SK-N-SH (cell line): ENCODE measurements around the gene PLIN3.

Source experiments
- CTCF ChIP-seq: fragments of 200-600 bp; sonication (generic); IDR thresholded peaks from 2 replicates; pipeline ENCODE4 v1.6.1; 2017; ENCODE audit warnings: antibody characterized with exemption, mild to moderate bottlenecking, moderate library complexity
- EZH2phosphoT487 ChIP-seq: fragments of 200-600 bp; sonication (generic); IDR thresholded peaks from 2 replicates; pipeline ENCODE4 v1.6.1; 2017; ENCODE audit warnings: low read depth, mixed run types, mild to moderate bottlenecking, antibody characterized with exemption, moderate library complexity, borderline replicate concordance
- NRF1 ChIP-seq: IDR thresholded peaks from 2 replicates; pipeline ENCODE4 v1.6.1; 2012; ENCODE audit warnings: low read depth, mild to moderate bottlenecking, low read length

GRCh38 chr19:4889034-4889815, 21.8 kb upstream of the PLIN3 start:
- no peak for TF ChIP-seq NRF1
- no peak for TF ChIP-seq EZH2phosphoT487
- TF ChIP-seq CTCF = no peak
